Erythroblast (primary cell): ENCODE data around the gene CWF19L2.

Experiments
- DNase-seq, 2 experiments: peaks; one replicate each; lab custom pipeline; 2025; lab: John Stamatoyannopoulos, UW
- GATA1 ChIP-seq: IDR thresholded peaks from 2 replicates; pipeline ENCODE4 v1.6.1; 2011; ENCODE audit warnings: low read depth, mild to moderate bottlenecking, control low read depth, low read length, moderate library complexity
- POLR2A ChIP-seq: IDR thresholded peaks from 2 replicates; pipeline ENCODE4 v1.6.1; 2011; ENCODE audit warnings: mild to moderate bottlenecking, low read length

CWF19L2 gene

DNA sequence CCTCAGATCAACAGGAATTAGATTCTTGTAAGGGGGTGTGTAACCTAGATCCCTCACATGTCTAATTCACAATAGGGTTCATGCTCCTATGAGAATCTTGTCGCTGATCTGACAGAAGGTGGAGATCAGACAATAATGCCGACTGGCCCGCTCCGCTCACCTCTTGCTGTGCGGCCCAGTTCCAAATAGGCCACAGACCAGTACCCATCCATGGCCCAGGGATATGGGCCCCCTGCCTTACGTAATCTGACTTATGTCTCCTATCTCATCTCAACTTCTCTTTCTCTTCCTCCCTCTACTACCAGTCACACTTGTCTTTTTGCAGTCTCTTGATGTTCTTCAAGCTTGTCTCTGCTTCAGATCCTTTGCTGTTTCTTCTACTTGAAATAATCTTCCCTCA is 70.0 kb downstream of the CWF19L2 start:
- DNase-seq: no peak
- TF ChIP-seq GATA1 (no peak), POLR2A (no peak)

DNA sequence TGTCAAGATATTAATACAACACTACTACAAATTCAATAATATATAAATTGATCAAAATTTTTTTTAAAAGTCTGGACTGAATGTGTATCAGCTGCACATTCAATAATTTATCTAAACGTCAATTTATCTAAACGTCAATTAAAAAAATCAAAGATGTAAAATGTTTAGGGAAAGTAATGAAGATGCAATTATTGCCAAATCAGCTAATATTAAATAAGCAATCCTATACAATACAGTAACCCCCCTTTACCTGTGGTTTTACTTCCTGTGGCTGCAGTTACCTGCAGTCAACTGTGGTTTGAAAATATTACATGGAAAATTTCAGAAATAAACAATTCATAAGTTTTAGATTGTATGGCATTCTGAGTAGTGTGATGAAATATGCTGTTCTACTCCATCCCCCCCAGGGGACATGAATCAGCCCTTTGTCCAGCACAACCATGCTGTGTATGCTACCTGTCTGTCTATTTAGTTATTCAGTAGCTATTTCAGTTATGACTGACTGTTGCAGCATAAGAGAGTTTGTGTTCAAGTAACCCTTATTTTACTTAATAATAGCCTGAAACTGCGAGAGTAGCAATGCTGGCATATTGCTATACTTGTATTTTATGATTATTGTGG is 72.2 kb downstream of the CWF19L2 start:
- no peak for DNase-seq
- TF ChIP-seq POLR2A: no peak
- TF ChIP-seq GATA1: no peak

DNA sequence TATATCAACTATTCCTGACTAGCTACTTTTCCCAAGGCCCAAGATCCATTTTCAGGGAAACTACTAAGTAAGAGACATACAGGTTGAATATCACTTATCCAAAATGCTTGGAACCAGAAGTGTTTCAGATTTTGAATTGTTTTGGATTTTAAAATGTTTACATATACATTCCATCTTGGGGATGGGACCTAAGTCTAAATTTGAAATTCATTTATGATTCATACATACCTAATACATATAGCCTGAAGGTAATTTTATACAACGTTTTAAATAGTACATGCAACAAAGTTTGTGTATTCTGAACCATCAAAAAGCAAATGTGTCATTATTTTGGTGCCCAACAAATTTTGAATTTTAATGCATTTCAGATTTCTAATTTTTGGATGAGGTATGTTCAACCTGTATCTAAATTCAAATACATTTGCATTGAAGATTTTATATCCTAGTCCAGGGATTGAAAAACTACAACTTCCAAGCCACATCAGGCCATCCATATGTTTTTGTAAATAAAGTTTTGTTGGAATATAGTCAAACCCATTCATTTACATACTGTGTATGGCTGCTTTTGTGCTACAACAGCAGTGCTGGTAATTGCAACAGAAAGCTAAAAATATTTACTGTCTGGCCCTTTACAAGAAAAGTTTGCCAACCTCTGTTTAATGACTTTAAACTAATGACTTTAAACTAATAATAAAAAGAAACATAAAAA is 73.3 kb downstream of the CWF19L2 start:
- TF ChIP-seq POLR2A: no peak
- no peak for TF ChIP-seq GATA1
- no peak for DNase-seq

DNA sequence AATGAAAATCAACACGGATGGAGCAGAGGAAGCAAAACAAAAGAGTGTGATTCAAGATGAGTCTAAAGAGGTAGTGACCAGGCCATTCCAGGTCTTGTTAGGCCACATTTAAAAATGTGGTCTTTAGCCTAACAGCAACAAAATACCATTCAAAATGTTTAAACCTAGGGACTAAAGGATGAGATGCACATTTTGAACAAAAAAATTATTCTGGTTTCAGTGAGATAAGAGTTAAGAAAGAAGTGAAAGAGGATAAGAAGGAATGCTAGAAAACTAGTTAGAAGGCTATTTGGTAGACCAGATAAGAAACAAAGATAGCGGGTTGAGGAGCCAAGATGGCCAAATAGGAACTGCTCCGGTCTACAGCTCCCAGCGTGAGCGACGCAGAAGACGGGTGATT is 85.2 kb downstream of the CWF19L2 start:
- DNase-seq: no peak
- TF ChIP-seq POLR2A (no peak), GATA1 (no peak)

DNA sequence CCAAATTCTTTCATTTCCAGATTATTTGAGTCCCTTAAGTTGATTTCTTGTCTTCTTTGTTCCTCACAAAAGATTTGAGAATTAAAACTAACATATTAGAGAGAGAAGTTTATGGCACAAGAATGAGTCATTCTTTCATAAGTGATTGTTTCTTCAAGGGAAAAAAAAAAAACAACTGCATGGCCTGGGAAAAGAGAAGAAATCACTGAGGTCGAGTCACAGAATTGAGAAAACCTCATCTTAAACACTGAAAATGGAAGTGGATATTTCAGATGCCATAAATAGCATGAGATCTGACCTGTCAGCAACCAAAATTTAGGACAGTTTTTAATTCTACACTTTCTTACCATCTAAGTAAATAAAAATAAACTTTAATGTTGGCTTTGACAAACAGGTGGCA is 87.2 kb downstream of the CWF19L2 start:
- TF ChIP-seq GATA1: no peak
- no peak for TF ChIP-seq POLR2A
- DNase-seq: no peak

DNA sequence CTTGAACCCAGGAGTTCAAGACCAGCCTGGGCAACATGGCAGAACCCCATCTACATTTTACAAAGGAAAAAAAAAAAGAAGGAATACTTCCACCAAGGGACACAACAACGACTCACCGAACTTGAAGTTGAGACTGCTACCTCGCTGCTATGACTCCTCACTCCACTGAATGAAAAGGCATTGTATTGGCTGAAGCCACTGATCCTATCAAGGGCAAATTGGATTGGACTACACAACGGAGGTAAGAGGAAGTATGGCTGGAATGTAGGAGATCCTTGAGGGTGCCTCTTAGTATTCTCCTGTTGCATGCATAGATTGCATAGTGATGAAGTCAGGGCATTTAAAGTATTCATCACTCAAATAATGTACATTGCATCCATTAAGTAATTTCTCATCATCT is 97.9 kb downstream of the CWF19L2 start:
- no peak for DNase-seq
- TF ChIP-seq POLR2A (no peak), GATA1 (no peak)

DNA sequence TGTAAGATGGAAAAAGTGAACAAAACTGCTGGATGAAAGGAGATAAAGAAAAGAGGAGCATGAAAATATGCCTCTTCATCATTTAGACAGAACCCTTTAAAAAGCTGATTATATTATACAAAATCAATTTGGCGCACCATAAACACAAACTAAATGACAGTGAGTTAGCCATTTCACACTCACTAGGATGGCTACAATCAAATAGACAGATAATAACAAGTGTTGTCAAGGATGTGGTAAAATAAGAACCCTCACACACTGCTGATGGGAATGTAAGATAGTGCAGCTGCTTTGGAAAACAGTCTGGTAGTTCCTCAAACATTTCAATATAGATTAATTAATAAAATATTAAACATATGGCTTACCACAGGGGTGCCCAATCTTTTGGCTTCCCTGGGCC is 99.7 kb downstream of the CWF19L2 start:
- TF ChIP-seq GATA1: no peak
- no peak for TF ChIP-seq POLR2A
- DNase-seq: no peak

DNA sequence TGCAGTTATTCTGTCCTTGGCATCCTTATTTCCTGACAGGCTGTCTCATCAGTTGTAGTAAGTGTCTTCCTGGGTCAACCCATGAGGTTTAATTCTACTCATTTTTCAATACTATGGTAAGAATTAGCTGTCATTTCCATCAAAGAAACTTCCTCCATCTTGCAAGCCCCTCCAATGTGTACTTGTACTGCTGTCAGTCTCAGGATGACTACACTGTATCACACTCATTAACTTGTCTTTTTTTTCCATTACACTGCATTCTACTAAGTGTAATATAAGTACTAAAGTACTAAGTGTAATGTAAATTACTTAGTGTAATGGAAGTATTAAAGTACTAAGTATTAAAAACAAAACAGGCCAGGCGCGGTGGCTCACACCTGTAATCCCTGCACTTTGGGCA is 102.8 kb downstream of the CWF19L2 start:
- TF ChIP-seq POLR2A: no peak
- no peak for TF ChIP-seq GATA1
- no peak for DNase-seq

DNA sequence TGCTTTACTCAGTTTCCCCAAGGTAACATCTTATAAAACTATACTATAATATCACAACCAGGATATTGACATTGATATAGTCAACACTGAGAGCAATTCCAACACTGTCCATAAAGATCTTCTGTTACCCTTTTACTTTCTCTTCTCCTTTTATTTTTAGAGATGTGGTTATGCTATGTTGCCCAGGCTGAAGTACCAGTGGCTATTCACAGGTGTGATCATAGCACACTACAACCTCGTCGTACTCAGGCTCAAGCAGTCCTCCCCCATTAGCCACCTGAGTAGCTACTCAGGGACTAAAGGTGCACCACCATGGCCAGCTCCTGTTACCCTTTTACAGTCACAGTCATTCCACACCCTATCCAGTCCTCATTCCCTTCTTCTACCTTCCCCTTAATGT is 119.7 kb downstream of the CWF19L2 start:
- DNase-seq: no peak
- no peak for TF ChIP-seq POLR2A
- no peak for TF ChIP-seq GATA1

DNA sequence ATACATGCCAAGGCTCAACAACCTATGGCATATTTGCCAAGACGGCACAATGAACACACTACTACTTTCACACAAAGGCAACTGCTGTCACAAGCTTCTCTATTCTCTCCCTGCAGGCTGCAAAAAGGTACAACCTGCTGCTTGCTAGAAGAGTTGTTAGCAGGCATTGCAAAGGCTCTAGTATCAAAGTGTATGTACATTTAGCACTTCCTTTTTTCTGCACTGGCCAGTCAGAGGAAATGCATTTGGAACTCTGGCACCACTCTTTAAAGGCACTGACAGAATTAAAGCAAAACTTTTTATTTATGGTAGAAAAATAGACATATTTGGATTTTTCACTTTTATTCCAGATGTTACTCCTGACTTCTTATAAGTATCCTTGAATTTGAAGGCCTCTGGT is 125.9 kb downstream of the CWF19L2 start:
- TF ChIP-seq POLR2A (no peak), GATA1 (no peak)
- no peak for DNase-seq

DNA sequence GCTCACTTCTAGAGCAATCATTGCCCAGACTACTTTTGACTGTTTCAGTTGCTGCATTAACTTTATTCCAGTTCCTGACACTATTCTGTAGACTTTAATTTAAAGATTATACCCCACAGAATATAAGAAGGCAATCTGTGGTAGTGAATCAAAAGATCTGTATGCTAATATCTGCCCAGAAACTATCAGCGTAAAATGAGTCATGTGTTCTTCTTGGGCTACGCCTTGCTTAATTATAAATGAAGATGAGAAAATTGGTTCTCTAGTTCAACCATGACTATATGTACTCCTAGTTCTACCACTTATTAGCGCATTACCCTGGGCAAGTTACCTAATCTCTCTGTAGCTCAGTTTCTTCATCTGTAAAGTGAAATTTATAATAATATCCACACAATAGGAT is 128.5 kb downstream of the CWF19L2 start:
- DNase-seq: no peak
- no peak for TF ChIP-seq GATA1

DNA sequence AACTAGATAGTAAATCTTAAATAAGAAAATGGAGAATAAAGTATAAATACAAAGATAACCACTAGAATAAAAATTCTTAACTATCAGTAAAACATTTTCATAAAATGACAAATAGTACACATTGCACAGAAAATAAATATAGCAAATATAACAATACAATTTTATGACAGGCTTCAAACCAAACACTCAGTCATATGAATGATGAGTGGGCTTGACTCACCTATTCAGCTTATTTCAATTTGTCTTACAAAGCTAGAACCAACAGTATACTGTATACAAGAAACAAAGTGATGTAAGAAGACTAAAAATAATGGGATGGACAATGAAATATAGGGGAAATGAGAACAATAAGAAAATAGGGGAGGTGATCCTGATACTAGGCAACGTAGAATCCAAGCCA is 141.2 kb downstream of the CWF19L2 start:
- DNase-seq: no peak
- TF ChIP-seq POLR2A (no peak), GATA1 (no peak)

DNA sequence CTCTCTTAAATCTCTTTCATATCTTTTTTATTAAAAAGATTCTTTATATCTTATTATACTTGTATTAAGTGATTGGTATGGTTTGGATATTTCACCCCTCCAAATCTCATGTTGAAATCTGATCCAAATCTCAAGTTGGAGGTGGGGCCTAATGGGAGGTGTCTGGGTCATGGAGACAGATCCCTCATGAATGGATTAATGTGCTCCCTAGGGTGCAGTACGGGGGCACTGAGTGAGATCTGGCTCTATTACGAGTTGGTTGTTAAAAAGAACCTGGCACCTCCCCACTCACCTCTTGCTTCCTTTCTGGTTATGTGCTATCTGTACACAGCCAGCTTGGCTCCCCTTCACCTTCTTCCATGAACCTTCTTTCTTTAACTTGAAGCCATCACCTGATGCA is 149.6 kb downstream of the CWF19L2 start:
- no peak for TF ChIP-seq GATA1
- TF ChIP-seq POLR2A: no peak
- DNase-seq: no peak

DNA sequence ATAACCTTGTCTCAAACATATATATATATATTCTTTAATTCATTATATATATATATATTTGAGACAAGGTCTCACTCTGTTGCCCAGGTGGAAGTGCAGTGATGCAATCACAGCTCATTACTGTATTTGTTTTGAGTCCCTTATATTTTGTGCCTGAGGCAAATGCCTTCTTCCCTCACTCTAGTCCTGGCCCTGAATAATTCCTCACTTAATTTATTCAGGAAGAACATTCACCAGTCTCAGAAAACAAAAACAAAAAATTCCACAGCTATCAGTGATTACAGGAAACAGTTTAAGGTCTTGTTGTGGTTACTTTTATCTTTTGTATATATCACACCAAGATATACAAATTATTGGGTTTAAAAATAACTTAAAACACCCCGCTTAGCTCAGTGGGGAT is 155.7 kb downstream of the CWF19L2 start:
- DNase-seq: no peak
- TF ChIP-seq POLR2A: no peak
- no peak for TF ChIP-seq GATA1

DNA sequence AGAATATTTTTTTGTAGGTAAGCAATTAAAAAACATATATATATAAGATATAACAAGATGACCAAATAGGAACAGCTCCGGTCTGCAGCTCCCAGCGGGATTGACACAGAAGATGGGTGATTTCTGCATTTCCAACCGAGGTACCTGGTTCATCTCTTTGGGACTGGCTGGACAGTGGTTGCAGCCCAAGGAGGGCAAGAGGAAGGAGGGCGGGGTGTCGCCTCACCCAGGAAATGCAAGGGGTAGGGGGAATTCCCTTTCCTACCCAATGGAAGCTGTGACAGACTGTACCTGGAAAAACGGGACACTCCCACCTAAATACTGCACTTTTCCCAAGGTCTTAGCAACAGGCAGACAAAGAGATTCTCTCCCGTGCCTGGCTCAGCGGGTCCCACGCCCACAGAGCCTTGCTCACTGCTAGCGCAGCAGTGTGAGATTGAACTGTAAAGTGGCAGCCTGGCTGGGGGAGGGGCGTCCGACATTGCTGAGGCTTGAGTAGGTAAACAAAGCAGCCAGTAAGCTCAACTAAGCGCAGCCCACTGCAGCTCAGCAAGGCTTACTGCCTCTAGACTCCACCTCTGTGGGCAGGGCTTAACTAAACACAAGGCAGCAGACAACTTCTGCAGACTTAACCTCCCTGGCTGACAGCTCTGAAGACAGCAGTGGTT is 163.8 kb downstream of the CWF19L2 start:
- no peak for DNase-seq
- TF ChIP-seq GATA1 (no peak), POLR2A (no peak)
